SIG-M5 (cell line): ENCODE data around the gene RNF8.

ENCODE experiments used
- DNase-seq: peaks from one replicate; lab custom pipeline; 2025; lab: John Stamatoyannopoulos, UW

Gene RNF8

DNA sequence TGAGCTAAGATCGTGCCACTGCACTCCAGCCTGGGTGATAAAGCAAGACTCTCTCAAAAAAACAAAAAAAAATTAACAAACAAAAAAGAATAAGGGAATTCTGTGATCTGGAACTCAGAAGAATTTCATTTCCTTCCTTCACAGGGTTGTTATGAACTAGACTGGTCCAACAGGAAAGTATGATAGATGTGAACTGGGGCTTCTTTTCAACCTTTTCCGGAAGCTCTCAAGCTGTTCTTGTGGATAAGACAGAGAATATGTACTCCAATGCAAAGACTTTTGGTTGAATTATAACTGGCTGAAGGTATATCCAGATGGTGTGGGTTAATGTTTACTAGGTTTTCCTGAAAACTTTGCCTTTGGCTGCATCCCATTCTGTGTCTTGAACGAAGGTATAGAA lies 5.3 kb downstream of the RNF8 start:
- DNase-seq, result no peak

DNA sequence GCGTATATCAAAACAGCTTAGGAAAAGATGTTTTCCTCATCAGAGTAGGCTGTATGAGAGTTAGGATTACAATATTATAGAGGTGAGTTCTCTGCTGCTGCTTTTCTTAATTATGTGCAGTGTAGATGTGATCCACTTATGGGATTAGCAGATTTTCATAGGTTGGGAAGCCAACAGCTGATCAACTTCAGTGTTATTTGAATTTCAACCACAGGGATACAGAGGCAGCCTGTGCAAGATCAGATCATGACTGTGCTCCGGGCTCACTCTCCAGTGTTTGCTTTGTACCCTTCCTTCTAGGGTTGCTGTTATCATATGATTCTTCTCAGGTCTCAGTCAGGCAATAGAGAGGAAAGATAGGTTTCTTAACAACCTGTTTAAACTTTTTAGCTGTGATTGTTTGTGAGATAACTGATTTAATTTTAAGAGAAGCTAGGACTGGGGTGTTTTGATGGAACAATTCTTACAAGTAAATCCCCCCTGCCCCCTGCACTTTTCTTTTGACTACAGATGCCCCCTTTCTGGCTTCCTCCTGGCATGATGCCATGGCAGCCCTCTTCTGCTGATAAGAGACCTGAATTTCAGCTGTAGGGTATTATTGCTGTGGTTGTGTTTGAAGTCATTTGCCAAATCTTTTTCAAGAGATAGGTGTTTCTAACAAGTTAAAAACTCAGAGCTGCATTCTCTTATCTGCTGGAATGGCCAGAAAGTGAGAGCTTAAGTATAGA lies 8.5 kb downstream of the RNF8 start:
- no peak for DNase-seq

DNA sequence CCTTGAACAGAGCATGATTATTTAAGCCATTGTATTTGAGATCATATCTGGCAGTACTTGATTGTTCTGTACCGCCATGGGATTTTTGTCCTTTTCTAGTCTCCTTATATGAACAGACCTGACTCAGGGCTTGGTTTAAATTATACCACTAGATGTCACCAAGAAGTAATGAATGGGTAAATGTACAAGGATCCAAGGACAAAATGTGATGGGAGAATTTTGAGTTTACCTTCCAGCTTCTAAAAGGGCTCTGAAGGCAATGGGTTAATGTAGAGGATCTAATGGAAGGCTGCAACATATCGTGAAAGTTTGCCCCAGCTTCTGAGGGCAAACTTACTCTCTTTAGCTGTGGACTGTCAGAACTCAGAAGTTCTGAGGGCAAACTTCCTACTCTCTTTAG lies 12.0 kb downstream of the RNF8 start:
- no peak for DNase-seq

DNA sequence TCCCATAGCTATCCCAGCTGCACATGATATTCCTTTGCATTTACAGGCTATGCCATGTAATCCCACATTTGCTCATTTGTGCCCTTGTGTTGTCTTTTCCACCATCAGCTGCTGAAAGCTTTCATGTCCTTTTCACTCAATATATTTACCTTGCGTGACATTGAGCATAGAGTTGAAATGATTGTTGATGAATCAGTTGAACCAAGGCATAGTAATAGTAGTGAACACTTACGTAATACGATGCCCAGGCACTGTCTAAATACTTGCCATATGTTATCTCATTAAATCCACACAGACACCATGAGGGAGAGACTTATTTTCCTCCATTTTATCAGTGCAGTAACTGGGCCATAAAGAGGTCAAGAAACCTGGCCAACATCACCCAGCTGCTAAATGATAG lies 13.1 kb downstream of the RNF8 start:
- DNase-seq, result no peak

DNA sequence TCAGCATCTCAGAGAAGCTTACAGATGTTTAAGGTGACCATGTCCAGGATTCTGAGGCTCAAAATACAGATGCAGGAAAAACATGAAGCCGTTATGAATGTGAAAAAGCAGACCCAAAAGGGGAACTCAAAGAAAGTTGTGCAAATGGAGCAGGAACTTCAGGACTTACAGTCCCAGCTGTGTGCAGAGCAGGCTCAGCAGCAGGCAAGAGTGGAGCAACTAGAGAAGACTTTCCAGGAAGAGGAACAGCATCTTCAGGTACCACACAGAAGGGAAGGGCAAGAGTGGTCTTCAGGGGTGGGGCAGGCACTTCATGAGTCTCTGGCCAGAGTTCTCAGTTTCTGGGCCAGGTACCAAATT lies 15.2 kb downstream of the RNF8 start:
- DNase-seq, result no peak

DNA sequence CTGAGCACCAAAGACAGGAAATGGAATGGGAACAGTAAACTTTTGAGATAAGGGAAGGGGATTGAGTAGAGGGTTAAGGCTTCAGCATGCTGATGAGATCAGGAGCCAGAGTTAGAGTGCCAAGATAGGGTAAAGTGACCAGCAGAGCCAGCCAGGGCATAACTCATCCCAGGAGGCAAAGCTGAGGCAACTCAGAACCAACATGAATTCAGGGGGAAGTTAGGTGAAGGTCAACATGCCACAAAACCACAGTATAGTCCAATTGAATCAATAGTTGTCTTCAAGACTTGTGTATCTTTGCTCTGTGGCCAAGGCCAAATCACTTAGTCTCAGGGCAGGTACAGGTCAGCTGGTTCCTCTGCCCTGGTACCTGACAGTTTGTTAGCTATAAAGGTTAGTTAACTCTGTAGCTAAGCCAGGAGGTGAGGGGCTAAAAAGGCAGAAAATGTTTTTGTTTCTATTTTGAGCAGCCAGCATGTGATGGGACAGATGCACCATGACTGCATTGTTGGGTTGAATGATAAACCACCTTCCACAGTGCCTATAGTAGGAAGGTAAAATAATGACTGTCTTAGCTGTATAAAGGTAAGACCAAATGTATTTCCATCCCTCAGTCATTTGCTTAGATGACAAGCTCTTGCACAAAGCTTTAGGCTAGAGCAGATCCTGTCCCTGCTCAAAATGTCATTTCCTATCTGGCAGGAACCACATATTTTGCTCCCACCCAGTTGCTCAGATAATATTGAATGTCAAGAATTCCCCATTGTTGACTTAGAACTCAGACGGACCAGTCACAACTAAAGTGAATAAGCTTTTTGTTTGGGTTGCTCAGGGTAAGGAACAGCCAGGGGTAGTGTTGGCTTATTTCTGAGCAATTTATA lies 15.8 kb downstream of the RNF8 start:
- no peak for DNase-seq

DNA sequence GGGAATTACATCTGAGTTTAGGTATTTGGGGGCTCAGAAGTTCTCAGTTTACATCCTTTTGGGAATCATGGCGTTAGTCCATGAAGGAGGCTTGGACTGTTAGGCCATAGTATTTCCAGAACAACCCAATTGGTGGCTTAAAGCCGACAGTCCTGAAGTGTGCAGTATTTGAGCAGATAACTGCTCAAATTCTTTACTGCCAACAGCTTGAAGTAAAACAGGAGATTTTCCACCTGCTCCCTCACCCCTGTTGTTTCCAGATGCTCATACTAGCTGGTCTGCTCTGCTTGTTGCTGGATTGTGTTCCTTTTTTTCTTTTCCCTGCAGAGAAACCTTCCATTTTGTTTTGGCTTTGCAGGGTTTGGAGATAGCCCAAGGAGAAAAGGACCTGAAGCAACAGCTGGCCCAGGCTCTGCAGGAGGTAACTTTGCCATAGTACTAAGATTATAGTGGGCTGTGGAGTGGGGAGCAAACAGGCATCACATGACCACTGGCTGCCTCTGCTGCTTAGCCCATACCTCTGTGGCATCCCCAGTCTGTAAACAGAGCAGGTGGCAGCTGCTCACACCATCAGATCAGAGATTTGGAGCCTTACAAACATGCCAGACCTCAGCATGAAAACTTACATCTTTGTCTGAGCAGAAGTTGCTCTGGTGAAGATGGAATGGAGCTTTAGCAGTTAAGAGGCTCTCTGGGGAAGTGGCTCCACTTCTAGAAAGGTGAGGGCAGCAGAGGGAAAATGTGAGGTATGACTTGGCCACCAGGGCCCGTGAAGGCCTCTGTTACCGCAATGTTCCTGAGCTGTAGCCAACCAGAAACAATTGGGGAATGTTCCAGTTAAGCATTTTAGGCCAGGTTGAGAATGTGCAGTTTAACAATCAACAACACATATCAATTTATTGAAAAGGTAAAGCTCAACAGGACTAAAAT lies 17.6 kb downstream of the RNF8 start:
- DNase-seq, result no peak

DNA sequence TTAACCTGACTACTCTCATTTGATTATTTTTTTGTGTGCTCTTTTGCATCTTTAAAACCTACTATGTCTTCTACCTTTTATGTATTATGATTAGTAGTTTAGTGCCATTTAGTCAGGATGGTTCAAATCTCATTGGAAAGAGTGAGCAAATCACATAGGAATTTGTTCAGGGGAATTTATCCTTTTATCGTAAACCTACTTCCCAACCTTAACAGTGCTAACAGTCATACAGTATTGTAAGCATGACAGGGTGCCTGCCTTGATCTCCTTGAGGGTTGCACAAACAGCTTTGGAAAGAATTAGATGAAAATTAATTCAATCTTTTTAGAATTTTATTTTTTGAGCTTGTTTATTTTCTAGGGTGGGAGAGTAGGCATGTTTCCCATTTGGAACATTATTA lies 18.3 kb downstream of the RNF8 start:
- DNase-seq, result no peak

DNA sequence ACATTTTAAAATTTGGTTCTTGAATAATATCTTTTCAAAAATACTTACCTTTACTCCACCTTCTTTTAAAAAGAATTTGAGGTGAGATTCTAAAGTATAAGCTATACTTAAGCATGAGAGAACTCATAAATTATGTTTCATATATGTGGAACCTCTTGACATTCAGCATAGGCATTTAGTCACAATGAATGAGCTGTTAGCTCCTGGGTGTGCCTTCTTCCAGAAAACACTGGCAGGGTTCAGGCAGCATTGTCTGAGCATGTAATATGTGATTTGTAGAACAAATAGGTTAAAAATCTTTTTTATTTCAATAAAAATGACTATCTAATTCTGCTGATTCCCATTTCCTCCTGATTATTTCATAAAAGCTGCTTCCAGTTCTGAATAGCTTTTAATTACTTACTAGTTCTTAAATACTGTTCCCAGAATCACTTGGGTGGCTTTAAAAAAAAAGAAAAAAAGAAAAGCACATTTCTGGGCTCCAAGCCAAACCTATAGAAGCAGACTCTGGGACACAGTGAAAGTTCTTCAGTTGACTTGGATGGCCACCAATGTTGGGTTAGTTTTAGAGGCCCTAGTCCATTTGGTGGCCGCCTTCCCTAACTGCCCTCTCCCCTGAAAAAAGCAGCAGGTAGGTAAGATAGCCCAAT lies 20.2 kb downstream of the RNF8 start:
- DNase-seq, result no peak

DNA sequence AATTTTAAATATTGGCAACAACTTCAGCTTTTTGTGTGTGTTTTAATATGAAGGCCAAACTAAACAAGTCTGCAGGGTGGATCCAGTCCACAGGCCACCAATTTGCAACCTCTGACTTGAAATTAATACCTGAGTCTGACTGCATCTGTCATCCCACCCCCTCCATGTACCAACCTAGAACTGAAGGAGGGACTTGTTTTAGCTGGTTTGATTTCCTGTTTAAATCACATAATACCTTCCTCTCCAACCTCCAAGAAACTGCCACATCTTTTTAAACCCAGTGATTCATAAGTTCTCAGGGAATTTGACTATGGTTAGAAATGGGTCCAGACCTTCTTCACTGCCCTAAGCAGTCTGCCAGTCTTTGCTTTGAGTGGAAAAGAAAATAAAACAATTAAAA lies 21.6 kb downstream of the RNF8 start:
- DNase-seq, result no peak

DNA sequence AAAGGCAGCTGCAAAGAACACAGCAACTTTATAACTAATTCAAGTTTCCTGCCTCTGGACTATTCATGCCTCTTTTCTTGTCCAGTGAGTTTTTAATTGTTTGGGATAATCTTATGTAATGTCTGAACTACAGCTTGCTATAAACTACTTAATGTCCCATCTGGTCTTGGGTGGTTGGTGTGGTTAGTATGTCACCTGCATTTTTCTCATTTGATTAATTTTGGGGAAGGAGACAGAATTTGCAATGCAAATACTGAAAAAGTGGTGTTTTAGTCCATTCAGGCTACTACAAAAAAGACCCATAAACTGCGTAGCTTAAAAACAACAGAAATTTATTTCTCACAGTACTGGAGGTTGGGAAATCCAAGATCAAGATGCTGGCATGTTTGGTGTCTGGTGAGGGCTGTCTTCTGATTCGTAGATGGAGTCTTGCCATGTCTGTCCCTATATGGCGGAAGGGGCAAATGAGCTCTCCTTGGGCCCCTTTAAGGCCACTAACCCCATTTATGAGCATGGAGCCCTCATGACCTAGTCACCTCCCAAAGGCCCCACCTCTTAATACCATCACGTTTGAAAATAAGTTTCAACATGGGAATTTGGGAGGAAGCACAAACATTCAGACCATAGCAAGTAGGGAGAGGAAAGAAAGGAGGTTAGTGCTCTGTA lies 22.4 kb downstream of the RNF8 start:
- no peak for DNase-seq

DNA sequence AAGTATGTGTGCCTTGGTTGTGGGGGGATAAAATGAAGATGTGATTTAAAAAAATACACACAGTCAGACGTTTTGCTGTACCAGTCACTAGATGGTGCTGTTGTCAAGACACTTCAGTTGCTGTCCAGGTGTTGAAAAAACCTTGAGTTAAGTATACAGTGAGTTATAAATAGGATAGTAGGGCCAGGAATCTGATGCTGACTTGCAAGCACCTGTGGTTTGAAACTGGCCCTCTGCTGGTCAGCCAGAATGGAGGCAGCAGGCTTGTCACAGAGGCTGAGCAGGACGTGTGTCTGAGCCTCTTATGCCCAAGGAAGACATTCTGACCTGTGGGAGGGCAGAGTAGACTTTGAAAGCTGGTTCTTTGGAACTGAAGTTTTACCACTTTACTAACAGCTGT lies 27.8 kb downstream of the RNF8 start:
- DNase-seq, result no peak

DNA sequence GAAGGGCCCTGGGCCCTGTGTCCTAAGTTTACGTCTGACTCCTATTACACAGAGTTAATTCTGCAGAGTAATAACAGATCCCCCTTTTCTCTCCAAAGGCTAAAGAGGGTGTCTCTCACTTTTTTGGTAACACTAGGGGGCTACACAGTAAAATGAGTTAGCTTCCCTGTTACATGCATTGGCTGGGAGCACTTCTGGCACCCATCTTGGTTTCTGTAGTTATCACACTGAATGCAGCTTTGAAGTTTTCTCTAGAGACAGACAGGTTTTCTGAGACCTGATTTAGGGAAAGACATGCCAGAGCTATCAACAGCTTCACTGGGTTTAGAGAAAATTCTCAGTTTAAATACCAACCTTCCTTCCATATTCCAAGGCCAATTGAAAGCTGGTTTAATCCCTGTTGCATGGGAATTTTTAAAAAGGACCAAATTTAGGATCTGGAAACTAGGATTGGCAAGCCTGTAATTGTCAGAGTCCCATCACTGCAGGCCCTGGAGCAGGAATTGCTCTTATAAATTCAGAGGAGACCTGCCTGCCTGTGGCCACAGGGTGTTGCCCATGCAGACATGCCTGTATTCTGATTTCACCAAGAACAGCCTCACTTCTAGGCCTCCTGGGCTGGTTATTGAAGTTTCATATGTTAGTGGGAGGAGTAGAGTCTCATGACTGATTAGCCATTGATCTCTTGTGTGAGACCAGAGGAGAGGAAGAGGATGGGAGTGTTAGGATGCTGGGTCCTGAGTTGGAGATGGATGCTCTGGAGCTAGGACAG lies 29.4 kb downstream of the RNF8 start:
- DNase-seq, result no peak

DNA sequence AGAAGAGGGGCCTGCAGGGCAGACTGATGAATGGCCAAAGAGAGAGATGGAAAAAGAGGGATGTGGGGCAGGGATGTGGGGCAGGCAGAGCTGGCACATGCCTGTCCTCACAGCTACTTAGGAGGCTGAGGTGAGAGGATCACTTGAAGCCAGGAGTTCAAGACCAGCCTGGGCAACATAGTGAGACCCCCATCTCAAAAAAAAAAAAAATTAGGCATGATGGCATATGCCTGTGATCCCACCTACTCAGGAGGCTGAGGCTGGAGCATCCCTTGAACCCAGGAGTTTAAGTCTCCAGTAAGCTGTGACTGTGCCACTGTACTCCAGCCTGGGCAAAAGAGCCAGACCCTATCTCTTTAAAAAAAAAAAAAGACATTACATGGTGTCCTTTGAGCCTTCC lies 34.8 kb downstream of the RNF8 start:
- no peak for DNase-seq

DNA sequence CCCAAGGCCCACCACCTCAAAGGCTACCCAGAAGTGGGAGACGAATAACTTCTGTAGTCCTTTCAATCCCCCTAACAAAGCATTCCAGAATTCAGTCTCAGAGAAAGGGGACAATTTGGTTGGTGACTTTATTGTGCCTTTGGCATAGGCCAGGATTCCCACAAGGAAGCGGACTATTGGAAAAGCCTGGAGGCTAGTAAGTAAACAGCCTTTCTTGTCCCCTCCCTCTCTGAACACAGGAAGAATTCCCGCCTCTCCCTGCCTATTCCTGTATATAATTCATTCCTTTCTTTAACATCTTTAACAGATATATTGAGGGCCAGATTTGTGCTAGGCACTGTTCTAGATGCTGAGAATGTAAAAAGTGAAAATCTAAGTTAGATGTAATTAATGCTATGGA lies 36.1 kb downstream of the RNF8 start:
- no peak for DNase-seq

DNA sequence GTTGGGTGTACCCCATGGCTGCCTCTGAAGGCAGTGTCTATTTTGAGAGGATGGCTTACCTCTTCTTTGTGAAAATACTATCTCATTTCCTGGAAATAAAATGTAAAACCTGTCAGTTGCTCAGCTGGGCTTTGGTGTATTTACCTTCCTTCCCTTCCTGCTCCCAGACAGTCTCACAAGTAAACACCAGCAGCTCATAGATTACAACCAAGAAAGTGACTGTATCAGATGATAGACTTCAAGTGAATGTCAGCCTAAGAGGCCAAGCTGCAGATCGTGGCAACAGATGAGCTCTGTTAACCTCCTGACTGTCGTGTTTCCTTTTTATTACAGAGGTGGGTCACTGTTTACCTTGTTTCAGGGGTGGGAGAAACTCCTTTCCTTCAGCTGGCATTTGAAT lies 37.3 kb downstream of the RNF8 start:
- DNase-seq, result no peak

DNA sequence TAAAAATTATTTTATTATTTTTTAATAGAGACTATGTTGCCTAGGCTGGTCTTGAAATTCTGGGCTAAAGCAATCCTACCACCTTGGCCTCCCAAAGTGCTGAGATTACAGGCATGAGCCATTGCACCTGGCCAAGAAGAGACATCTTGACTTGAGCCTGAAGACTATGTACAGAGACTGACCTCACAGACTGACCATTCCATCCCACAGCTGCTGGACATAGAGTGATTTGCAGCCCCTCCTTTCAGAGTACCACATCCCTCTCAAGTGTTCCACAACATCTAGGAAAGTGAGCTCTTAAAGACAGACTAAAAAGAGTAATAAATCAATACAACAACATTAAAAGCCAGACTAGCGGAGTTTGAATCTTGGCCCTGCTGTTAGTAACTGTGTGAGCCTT lies 39.0 kb downstream of the RNF8 start:
- no peak for DNase-seq

DNA sequence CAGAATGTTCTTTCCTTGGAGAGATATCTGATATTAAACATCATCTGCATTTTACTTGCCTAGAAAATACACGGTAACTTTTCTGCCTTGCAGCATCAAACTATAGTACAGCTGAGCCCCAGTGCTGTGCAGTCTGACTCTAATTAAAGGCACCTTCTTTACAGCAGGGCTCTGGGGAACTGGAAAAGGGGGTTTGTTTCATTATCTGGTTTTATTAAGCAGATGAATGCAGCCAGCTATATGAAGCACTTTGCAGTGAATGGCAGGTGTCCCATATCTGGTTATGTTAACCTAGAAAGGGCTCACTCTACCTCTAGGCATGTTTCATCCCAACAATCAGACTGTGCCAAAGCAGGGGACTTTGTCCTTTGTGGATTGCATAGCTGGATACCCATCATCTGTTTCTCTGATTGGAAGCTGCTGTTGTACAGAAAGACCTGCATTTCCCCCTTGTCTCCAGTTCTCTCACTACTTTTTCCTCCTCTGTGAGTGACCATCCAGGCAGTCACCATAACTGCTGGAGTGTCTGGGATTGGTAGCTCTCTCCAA lies 39.7 kb downstream of the RNF8 start:
- DNase-seq, result no peak

DNA sequence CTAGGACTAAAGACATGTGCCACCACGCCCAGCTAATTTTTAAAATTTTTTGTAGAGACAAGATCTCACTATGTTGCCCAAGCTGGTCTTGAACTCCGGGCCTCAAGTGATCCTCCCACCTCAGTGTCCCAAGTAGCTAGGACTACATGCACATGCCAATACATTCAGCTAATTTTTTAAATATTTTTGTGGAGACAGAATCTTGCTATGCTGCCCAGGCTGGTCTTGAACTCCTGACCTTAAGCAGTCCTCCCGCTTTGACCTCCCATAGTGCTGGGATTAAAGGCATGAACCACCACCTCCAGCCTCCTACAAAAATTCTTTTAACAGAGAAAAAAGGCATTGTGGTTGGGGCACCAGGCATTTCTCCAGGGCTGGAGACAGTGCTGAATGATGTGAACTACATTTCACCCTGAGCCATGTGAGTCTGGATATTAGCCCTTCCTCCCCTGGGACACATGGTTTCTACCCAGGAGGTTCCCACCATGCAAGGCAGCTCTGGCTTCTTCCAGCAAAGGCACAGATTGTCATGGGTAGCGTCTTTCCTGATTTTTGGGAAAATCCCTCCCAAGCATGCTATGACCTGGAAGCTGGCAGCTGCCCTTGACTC lies 42.9 kb downstream of the RNF8 start:
- DNase-seq, result no peak

DNA sequence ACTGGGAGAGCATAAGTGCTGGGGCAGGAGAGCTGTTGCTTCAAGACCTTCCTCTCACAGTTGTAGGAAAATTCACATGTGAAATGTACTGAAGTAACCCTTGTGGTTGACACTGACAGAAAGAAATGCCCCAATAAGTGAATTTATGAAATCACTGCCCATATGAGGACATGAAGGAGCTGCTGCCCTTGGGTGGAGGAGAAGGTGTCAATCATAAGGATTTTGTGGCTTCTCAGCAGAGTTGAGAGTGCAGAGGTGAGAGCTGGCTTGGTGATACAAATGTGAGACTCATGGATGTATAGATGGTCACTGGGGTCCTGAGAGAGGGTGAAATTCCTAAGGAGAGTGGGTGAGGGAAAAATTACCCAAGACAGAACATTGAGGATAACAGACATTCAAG lies 45.3 kb downstream of the RNF8 start:
- no peak for DNase-seq
